A549 (cell line): ENCODE data around the gene MATN4. TPM values are rescaled to one million over a fixed set of nuclear protein-coding genes. Genes with fewer than 3 reads are reported as not detected.

Experiments
- ATAC-seq, 2 experiments: fragments of 200-7000 bp in 1 of 2; fragments of >200 bp in 1 of 2; cut with Nextera tagmentation in 1 of 2; cut with Tn5 transposase in 1 of 2; 3 replicates each; pipeline versions ENCODE4 v1.8.0 to v1.9.1; 2018 to 2020; ENCODE audit warnings: mild to moderate bottlenecking in 1 of 2, moderate library complexity in 1 of 2
- CTCF ChIA-PET: fragments of 300-600 bp; sonication (Branson Sonifier 250); formaldehyde crosslinking; extraction: SDS; loops from one replicate; lab custom pipeline; 2021; ENCODE audit warnings: antibody characterized with exemption, inconsistent platforms; lab: Yijun Ruan, JAX
- POLR2A ChIA-PET: fragments of 350-600 bp; formaldehyde crosslinking; extraction: SDS; loops from one replicate; lab custom pipeline; 2021; ENCODE audit warnings: antibody characterized with exemption, inconsistent platforms; lab: Yijun Ruan, JAX
- DNase-seq, 2 experiments: peaks; one replicate each; pipeline versions ENCODE4 v3.0.0 to v3.0.0-alpha.2; 2011 to 2016; ENCODE audit warnings: low read depth in 1 of 2, low spot score in 1 of 2
- FAIRE-seq: peaks from 2 replicates; lab custom pipeline; 2011; peaks lifted over from hg19 to GRCh38; lab: Jason Lieb, UNC
- H3K27ac ChIP-seq, 2 experiments: fragments of >200 bp; sonication (Bioruptor Twin); formaldehyde crosslinking; 3 replicates each; pipeline ENCODE4 v1.5.1; 2016 to 2017
- H3K4me1 ChIP-seq: fragments of >200 bp; sonication (Bioruptor Twin); formaldehyde crosslinking; 3 replicates; pipeline ENCODE4 v1.6.1; 2016
- H3K4me2 ChIP-seq: fragments of >200 bp; sonication (Bioruptor Twin); formaldehyde crosslinking; 3 replicates; pipeline ENCODE4 v1.6.1; 2016
- H3K4me3 ChIP-seq: fragments of >200 bp; sonication (Bioruptor Twin); formaldehyde crosslinking; 3 replicates; pipeline ENCODE4 v1.5.1; 2016
- H3K9me3 ChIP-seq: fragments of >200 bp; sonication (Bioruptor Twin); formaldehyde crosslinking; 3 replicates; pipeline ENCODE4 v1.6.1; 2016
- ATOH8 ChIP-seq: fragments of 250-450 bp; sonication (Bioruptor Pico); IDR thresholded peaks from 2 replicates; pipeline ENCODE4 v1.5.0; 2020; ENCODE audit warnings: low read depth, mild to moderate bottlenecking, moderate library complexity
- BCL3 ChIP-seq: fragments of >200 bp; sonication (Bioruptor Twin); formaldehyde crosslinking; IDR thresholded peaks from 3 replicates; pipeline ENCODE4 v1.6.1; 2016
- CBX2 ChIP-seq: fragments of 200-600 bp; sonication (generic); IDR thresholded peaks from 2 replicates; pipeline ENCODE4 v1.6.1; 2016; ENCODE audit warnings: low read depth, mild to moderate bottlenecking, borderline replicate concordance
- CEBPB ChIP-seq, 2 experiments: fragments of >200 bp in 1 of 2; sonication (Bioruptor Twin) in 1 of 2; formaldehyde crosslinking in 1 of 2; IDR thresholded peaks; 2 replicates each; pipeline ENCODE4 v1.6.1; 2012 to 2016
- CHD4 ChIP-seq: fragments of 200-600 bp; sonication (generic); IDR thresholded peaks from 2 replicates; pipeline ENCODE4 v1.6.1; 2016; ENCODE audit warnings: antibody characterized with exemption, mild to moderate bottlenecking, borderline replicate concordance
- EHMT2 ChIP-seq: fragments of 200-600 bp; sonication (generic); IDR thresholded peaks from 2 replicates; pipeline ENCODE4 v1.6.1; 2016; ENCODE audit warnings: antibody characterized with exemption, low read depth, mild to moderate bottlenecking, moderate library complexity
- EP300 ChIP-seq, 2 experiments: fragments of >200 bp; sonication (Bioruptor Twin); formaldehyde crosslinking; IDR thresholded peaks; 2 replicates in 1 of 2; 3 replicates in 1 of 2; pipeline ENCODE4 v1.6.1; 2016 to 2017
- FOSL2 ChIP-seq, 2 experiments: fragments of 450-650 bp in 1 of 2; fragments of >200 bp in 1 of 2; sonication (Bioruptor Twin) in 1 of 2; formaldehyde crosslinking; IDR thresholded peaks; 2 replicates each; pipeline versions ENCODE4 v1.5.0 to v1.6.1; 2016 to 2020; ENCODE audit warnings: mild to moderate bottlenecking in 1 of 2, moderate library complexity in 1 of 2
- HDAC2 ChIP-seq: fragments of 200-600 bp; sonication (generic); IDR thresholded peaks from 2 replicates; pipeline ENCODE4 v1.6.1; 2016
- HES2 ChIP-seq: fragments of >200 bp; sonication (Bioruptor Twin); formaldehyde crosslinking; IDR thresholded peaks from 2 replicates; pipeline ENCODE4 v1.6.1; 2016
- HOXA7 ChIP-seq: fragments of 250-450 bp; sonication (Bioruptor Pico); IDR thresholded peaks from 2 replicates; pipeline ENCODE4 v1.5.0; 2020; ENCODE audit warnings: mild to moderate bottlenecking, moderate library complexity
- HOXB5 ChIP-seq: fragments of 250-450 bp; sonication (Bioruptor Pico); IDR thresholded peaks from 2 replicates; pipeline ENCODE4 v1.5.0; 2020; ENCODE audit warnings: mild to moderate bottlenecking, moderate library complexity
- JUN ChIP-seq, 2 experiments: fragments of >200 bp; sonication (Bioruptor Twin); formaldehyde crosslinking; IDR thresholded peaks; 2 replicates in 1 of 2; 3 replicates in 1 of 2; pipeline ENCODE4 v1.6.1; 2016 to 2017
- JUNB ChIP-seq: fragments of >200 bp; sonication (Bioruptor Twin); formaldehyde crosslinking; IDR thresholded peaks from 2 replicates; pipeline ENCODE4 v1.6.1; 2016
- MAFK ChIP-seq: fragments of 450-650 bp; IDR thresholded peaks from 2 replicates; pipeline ENCODE4 v1.6.1; 2014; ENCODE audit not compliant: partially characterized antibody
- NPAS2 ChIP-seq: fragments of 250-450 bp; sonication (Bioruptor Pico); IDR thresholded peaks from 2 replicates; pipeline ENCODE4 v1.8.0; 2022; ENCODE audit warnings: mild to moderate bottlenecking, moderate library complexity, borderline replicate concordance
- PBX3 ChIP-seq: IDR thresholded peaks from 2 replicates; pipeline ENCODE4 v1.6.1; 2012
- POLR2A ChIP-seq: IDR thresholded peaks from 2 replicates; pipeline ENCODE4 v1.6.1; 2012; ENCODE audit warnings: mild to moderate bottlenecking, low read length
- RAD21 ChIP-seq, 2 experiments: fragments of >200 bp in 1 of 2; sonication (Bioruptor Twin) in 1 of 2; formaldehyde crosslinking in 1 of 2; IDR thresholded peaks in 1 of 2; conservative IDR thresholded peaks in 1 of 2; 2 replicates in 1 of 2; 3 replicates in 1 of 2; pipeline ENCODE4 v1.6.1; 2012 to 2018; ENCODE audit warnings: inconsistent platforms in 1 of 2
- RCOR1 ChIP-seq: fragments of 150-350 bp; IDR thresholded peaks from 2 replicates; pipeline ENCODE4 v1.6.1; 2014; ENCODE audit warnings: antibody characterized with exemption, low read length, low read depth
- RNF2 ChIP-seq: fragments of 200-600 bp; sonication (generic); IDR thresholded peaks from 2 replicates; pipeline ENCODE4 v1.6.1; 2016; ENCODE audit warnings: low read depth, mild to moderate bottlenecking, antibody characterized with exemption, moderate library complexity, borderline replicate concordance
- SREBF2 ChIP-seq: fragments of 450-650 bp; IDR thresholded peaks from 2 replicates; pipeline ENCODE4 v1.6.1; 2014; ENCODE audit warnings: mild to moderate bottlenecking, moderate library complexity
- TFCP2L1 ChIP-seq: fragments of 250-450 bp; sonication (Bioruptor Pico); IDR thresholded peaks from 2 replicates; pipeline ENCODE4 v1.5.0; 2021; ENCODE audit warnings: mild to moderate bottlenecking
- ZNF302 ChIP-seq: fragments of 250-450 bp; sonication (Bioruptor Pico); IDR thresholded peaks from 2 replicates; pipeline ENCODE4 v1.9.0; 2021; ENCODE audit warnings: inconsistent platforms, mild to moderate bottlenecking, moderate library complexity
- WGBS: methylation state at CpG from one replicate; pipeline ENCODE4 v1.1.6; 2017; ENCODE audit errors: missing lambda C conversion rate; 5-methylcytosine and 5-hydroxymethylcytosine counted together
- polyA plus RNA-seq, 4 experiments: library from polyadenylated mRNA; depleted of rRNA in 3 of 4; stranded (reverse); fragments of >200 nt; fragmentation: RNase III in 1 of 4; extraction: RNeasy Plus Mini Kit Qiagen cat#74134 plus additional on column Dnase treatment in 1 of 4; gene quantifications; 2 replicates in 3 of 4; 3 replicates in 1 of 4; pipeline ENCODE4 v1.2.3, GENCODE V29; 2011 to 2017
- TF ChIP-seq, protein P1 (sequence below): fragments of >200 bp; sonication (Bioruptor Twin); formaldehyde crosslinking; IDR thresholded peaks from 3 replicates; pipeline ENCODE4 v1.5.1; 2016
- TF ChIP-seq, protein P2 (sequence below): IDR thresholded peaks from 2 replicates; pipeline ENCODE4 v1.6.1; 2012
- TF ChIP-seq, protein P3 (sequence below): fragments of 250-450 bp; sonication (Bioruptor Pico); IDR thresholded peaks from 2 replicates; pipeline ENCODE4 v1.5.0; 2021; ENCODE audit warnings: mild to moderate bottlenecking, moderate library complexity, borderline replicate concordance

Gene MATN4
- polyA plus RNA-seq, 2 of the 4 experiments (the other 2 are of a cell fraction), result 0.04 to 0.05 TPM

GRCh38 chr20:45345104-45345936 lies 37.2 kb upstream of the MATN4 start:
- FAIRE-seq (no peak), DNase-seq (no peak), ATAC-seq (no peak)
- Histone ChIP-seq H3K27ac (peak overlapping the region; percentile 82 to 96), H3K9me3 (no peaks in the 10 kb centered on the region), H3K4me1 (peaks cover 81% of the 10 kb centered on the region), H3K4me2 (peak overlapping the region; percentile 98), H3K4me3 (peak overlapping the region; percentile 18; the same call in 1 of the 3 replicates)
- 66% methylated on average over 9 of the region's 9 CpGs for WGBS
- CTCF ChIA-PET, result interaction anchor here (0.7 to 8.9 kb wide), 6 partner anchors 10 to 67 kb away, joined by 3 to 82 read pairs (median 6); partner anchors contain the start of gene SYS1
- TF ChIP-seq RCOR1 (no peak), HES2 (no peak), MAFK (no peak), RAD21 (conservative IDR thresholded peaks at IDR 0.05 in 1 of 2, IDR thresholded peaks at IDR 0.05 in 1 of 2) (no peak), JUNB (no peak), HOXA7 (CRISPR knock-in tag) (no peak), CBX2 (no peak), SREBF2 (no peak), BCL3 (no peak), RNF2 (no peak), CEBPB (IDR thresholded peaks at IDR 0.05) (no peak), JUN (IDR thresholded peaks at IDR 0.05) (no peak), POLR2A (no peak), HOXB5 (no peak), ZNF302 (no peak)
- TF ChIP-seq, protein P1, sequence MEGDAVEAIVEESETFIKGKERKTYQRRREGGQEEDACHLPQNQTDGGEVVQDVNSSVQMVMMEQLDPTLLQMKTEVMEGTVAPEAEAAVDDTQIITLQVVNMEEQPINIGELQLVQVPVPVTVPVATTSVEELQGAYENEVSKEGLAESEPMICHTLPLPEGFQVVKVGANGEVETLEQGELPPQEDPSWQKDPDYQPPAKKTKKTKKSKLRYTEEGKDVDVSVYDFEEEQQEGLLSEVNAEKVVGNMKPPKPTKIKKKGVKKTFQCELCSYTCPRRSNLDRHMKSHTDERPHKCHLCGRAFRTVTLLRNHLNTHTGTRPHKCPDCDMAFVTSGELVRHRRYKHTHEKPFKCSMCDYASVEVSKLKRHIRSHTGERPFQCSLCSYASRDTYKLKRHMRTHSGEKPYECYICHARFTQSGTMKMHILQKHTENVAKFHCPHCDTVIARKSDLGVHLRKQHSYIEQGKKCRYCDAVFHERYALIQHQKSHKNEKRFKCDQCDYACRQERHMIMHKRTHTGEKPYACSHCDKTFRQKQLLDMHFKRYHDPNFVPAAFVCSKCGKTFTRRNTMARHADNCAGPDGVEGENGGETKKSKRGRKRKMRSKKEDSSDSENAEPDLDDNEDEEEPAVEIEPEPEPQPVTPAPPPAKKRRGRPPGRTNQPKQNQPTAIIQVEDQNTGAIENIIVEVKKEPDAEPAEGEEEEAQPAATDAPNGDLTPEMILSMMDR, result no peak
- TF ChIP-seq, protein P2, sequence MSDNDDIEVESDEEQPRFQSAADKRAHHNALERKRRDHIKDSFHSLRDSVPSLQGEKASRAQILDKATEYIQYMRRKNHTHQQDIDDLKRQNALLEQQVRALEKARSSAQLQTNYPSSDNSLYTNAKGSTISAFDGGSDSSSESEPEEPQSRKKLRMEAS, result no peak
- TF ChIP-seq, protein P3, sequence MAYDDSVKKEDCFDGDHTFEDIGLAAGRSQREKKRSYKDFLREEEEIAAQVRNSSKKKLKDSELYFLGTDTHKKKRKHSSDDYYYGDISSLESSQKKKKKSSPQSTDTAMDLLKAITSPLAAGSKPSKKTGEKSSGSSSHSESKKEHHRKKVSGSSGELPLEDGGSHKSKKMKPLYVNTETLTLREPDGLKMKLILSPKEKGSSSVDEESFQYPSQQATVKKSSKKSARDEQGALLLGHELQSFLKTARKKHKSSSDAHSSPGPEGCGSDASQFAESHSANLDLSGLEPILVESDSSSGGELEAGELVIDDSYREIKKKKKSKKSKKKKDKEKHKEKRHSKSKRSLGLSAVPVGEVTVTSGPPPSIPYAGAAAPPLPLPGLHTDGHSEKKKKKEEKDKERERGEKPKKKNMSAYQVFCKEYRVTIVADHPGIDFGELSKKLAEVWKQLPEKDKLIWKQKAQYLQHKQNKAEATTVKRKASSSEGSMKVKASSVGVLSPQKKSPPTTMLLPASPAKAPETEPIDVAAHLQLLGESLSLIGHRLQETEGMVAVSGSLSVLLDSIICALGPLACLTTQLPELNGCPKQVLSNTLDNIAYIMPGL (CRISPR knock-in tag), result no peak
- POLR2A ChIA-PET, result interaction anchor here (3.5 to 3.8 kb wide), 2 partner anchors 9 to 18 kb away, joined by 35 to 46 read pairs; partner anchors contain the start of gene SYS1

- no peaks in the 10 kb centered on the region for H3K9me3 ChIP-seq
- DNase-seq, result peak in 1 of 2 experiments; percentile 69
- peak overlapping the region; percentile 82 to 96 for H3K27ac ChIP-seq
- H3K4me2 ChIP-seq, result peak overlapping the region; percentile 98
- H3K4me1 ChIP-seq, result peaks cover 91% of the 10 kb centered on the region
- 2% methylated on average over 8 of the region's 9 CpGs for WGBS
- FAIRE-seq, result no peak
- ATAC-seq, result peak; percentile 61 to 70
- ChIA-PET POLR2A (interaction anchor here (0.5 to 1.4 kb wide), 7 partner anchors 9 to 428 kb away, joined by 3 to 11 read pairs (median 6); partner anchors contain the start of genes PIGT and SYS1), CTCF (interaction anchor here (1.1 to 8.9 kb wide), 9 partner anchors 9 to 427 kb away, joined by 3 to 82 read pairs (median 6); partner anchors contain the start of gene SYS1)
- peak overlapping the region; percentile 18; the same call in 1 of the 3 replicates for H3K4me3 ChIP-seq
- TF ChIP-seq EP300 (IDR thresholded peaks at IDR 0.05) (peak in 1 of 2 experiments; percentile 38; a peak in 1 of 5 replicates), JUNB (peak; percentile 70), PBX3 (no peak), CHD4 (no peak), POLR2A (no peak), HOXA7 (CRISPR knock-in tag) (no peak), CEBPB (IDR thresholded peaks at IDR 0.05) (peak; percentile 31 to 73; a peak in 2 of 4 replicates), NPAS2 (CRISPR knock-in tag) (no peak), EHMT2 (no peak), FOSL2 (IDR thresholded peaks at IDR 0.05) (peak; percentile 82), FOSL2 (CRISPR knock-in tag; IDR thresholded peaks at IDR 0.05) (peak; percentile 89), HDAC2 (no peak), TFCP2L1 (no peak), ATOH8 (no peak), JUN (IDR thresholded peaks at IDR 0.05) (peak in 1 of 2 experiments; percentile 49; a peak in 2 of 5 replicates)
Observed at GRCh38 chr20:45344168-45344860, 36.2 kb upstream of the MATN4 start.
